GM21786 (cell line): ENCODE results near the gene BEND7.

Experiments
- ATAC-seq: cut with Tn5 transposase; IDR thresholded peaks from one replicate; pipeline ENCODE4 v1.9.1; 2021; ENCODE audit not compliant: unreplicated experiment

BEND7 gene

GRCh38 chr10:13521026-13521425, 7.8 kb downstream of the BEND7 start:
- ATAC-seq, result no peak

GRCh38 chr10:13520194-13520593, 8.6 kb downstream of the BEND7 start:
- ATAC-seq, result no peak

- ATAC-seq, result no peak
Observed at GRCh38 chr10:13518076-13518692, 10.6 kb downstream of the BEND7 start.

GRCh38 chr10:13517675-13518074, 11.1 kb downstream of the BEND7 start:
- no peak for ATAC-seq

- no peak for ATAC-seq
Observed at GRCh38 chr10:13516176-13516575, 12.6 kb downstream of the BEND7 start.

GRCh38 chr10:13515467-13515866, 13.3 kb downstream of the BEND7 start:
- ATAC-seq, result no peak

- no peak for ATAC-seq
Observed at GRCh38 chr10:13514296-13514695, 14.5 kb downstream of the BEND7 start.

- no peak for ATAC-seq
Observed at GRCh38 chr10:13512564-13512963, 16.2 kb downstream of the BEND7 start.

GRCh38 chr10:13511409-13511808, 17.4 kb downstream of the BEND7 start:
- ATAC-seq, result no peak

- no peak for ATAC-seq
Observed at GRCh38 chr10:13505052-13505680, 23.6 kb downstream of the BEND7 start.

- no peak for ATAC-seq
Observed at GRCh38 chr10:13503745-13504463, 24.9 kb downstream of the BEND7 start.

- no peak for ATAC-seq
Observed at GRCh38 chr10:13502380-13502779, 26.4 kb downstream of the BEND7 start.

- no peak for ATAC-seq
Observed at GRCh38 chr10:13500201-13500600, 28.6 kb downstream of the BEND7 start.

- ATAC-seq, result no peak
Observed at GRCh38 chr10:13499150-13499549, 29.7 kb downstream of the BEND7 start.

- no peak for ATAC-seq
Observed at GRCh38 chr10:13496931-13497330, 31.9 kb downstream of the BEND7 start.

- no peak for ATAC-seq
Observed at GRCh38 chr10:13496164-13496563, 32.6 kb downstream of the BEND7 start.

GRCh38 chr10:13492493-13493180, 36.2 kb downstream of the BEND7 start:
- no peak for ATAC-seq

GRCh38 chr10:13491747-13492360, 37.0 kb downstream of the BEND7 start:
- no peak for ATAC-seq

- no peak for ATAC-seq
Observed at GRCh38 chr10:13490503-13490902, 38.3 kb downstream of the BEND7 start.

GRCh38 chr10:13489035-13489599, 39.7 kb downstream of the BEND7 start:
- no peak for ATAC-seq

GRCh38 chr10:13485623-13486022, 43.2 kb downstream of the BEND7 start:
- ATAC-seq, result no peak
